Upper lobe of left lung (tissue), 4 donors: ENCODE data around the gene KCNJ13.

Experiments
- EP300 ChIP-seq, 4 donors: sonication (generic); formaldehyde crosslinking; IDR thresholded peaks; one replicate each; pipeline ENCODE4 v1.5.1; 2017; ENCODE audit warnings: antibody characterized with exemption in 4 of 4, control low read depth in 2 of 4
- POLR2A ChIP-seq, 4 donors: fragments of 450-650 bp; IDR thresholded peaks; one replicate each; pipeline ENCODE4 v1.5.1; 2016 to 2017; ENCODE audit warnings: antibody characterized with exemption in 4 of 4, mild to moderate bottlenecking in 2 of 4
- POLR2AphosphoS5 ChIP-seq, 2 donors: sonication (generic); formaldehyde crosslinking; IDR thresholded peaks; one replicate each; pipeline ENCODE4 v1.5.1; 2017; ENCODE audit warnings: antibody characterized with exemption in 2 of 2
- TF ChIP-seq, protein P1 (sequence below), 6 experiments: fragments of 450-650 bp in 4 of 6; fragments of 200-600 bp in 2 of 6; sonication (generic) in 2 of 6; IDR thresholded peaks; one replicate each; pipeline ENCODE4 v1.5.1; 2016 to 2019; ENCODE audit warnings: antibody characterized with exemption in 6 of 6

DNA sequence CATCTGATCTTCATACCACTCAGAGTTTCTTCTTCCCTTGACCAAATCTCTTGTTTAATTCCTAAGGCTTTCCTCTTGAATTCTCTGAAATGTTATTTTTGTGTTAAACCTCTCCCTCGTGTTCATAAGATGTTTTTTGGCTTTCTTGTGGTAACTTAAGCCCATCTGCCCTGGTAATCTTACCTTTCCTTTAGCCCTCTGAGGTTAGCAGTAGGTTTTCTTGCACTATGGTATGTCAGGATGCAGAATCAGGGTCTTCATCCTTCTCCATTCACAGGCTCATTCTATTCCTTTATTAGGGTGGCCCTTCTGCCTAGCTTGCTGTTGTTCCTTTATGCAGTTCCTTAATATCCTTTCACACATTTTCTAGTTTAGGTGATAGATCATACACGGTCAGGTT lies 55.1 kb downstream of the KCNJ13 start:
- TF ChIP-seq POLR2A (IDR thresholded peaks at IDR 0.05), result no peak
- TF ChIP-seq, protein P1, sequence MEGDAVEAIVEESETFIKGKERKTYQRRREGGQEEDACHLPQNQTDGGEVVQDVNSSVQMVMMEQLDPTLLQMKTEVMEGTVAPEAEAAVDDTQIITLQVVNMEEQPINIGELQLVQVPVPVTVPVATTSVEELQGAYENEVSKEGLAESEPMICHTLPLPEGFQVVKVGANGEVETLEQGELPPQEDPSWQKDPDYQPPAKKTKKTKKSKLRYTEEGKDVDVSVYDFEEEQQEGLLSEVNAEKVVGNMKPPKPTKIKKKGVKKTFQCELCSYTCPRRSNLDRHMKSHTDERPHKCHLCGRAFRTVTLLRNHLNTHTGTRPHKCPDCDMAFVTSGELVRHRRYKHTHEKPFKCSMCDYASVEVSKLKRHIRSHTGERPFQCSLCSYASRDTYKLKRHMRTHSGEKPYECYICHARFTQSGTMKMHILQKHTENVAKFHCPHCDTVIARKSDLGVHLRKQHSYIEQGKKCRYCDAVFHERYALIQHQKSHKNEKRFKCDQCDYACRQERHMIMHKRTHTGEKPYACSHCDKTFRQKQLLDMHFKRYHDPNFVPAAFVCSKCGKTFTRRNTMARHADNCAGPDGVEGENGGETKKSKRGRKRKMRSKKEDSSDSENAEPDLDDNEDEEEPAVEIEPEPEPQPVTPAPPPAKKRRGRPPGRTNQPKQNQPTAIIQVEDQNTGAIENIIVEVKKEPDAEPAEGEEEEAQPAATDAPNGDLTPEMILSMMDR (IDR thresholded peaks at IDR 0.05), result no peak
- no peak for TF ChIP-seq EP300 (IDR thresholded peaks at IDR 0.05)
- no peak for TF ChIP-seq POLR2AphosphoS5 (IDR thresholded peaks at IDR 0.05)
